ENCODE measurements around the gene VASP. TPM values are rescaled to one million over a fixed set of nuclear protein-coding genes. Genes with fewer than 3 reads are reported as not detected.

The VASP gene
- total RNA-seq, 1 experiment from 2014 or later: 144 TPM

DNA sequence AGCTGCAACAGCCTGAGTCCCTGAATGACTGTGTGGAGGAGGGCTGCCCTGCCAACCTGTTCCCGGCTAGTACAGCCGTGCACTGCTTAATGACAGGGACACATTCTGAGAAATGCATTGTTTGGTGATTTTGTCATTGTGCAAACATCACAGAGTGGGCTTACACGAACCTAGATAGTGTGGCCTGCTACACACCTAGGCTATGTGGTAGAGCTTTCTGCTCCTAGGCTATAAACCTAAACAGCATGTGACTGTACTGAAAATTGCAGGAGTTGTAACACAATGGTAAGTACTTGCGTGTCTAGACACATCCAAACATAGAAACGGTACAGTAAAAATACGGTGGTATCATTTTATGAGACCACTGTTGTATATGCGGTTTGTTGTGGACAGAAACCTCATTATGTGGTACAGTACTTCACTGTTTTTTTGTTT is 35.0 kb downstream of the VASP start:
- H3K4me1 Mint-ChIP-seq: peaks cover 3% of the 10 kb centered on the region; the same call in 1 of the 2 replicates
- CTCF ChIA-PET: interaction anchor here (0.7 to 3.7 kb wide), 3 partner anchors 16 to 103 kb away, joined by 3 to 34 read pairs (median 4); no protein-coding TSS in a partner anchor
- ATAC-seq: no peak
- H3K4me3 Mint-ChIP-seq: no peak overlapping the region
- POLR2A ChIA-PET: no interaction called here
- no peak overlapping the region for H3K27ac Mint-ChIP-seq
- H3K27me3 Mint-ChIP-seq (ENCODE audit: low read depth): peaks cover 7% of the 10 kb centered on the region
- DNase-seq (ENCODE audit: low spot score): no peak
- TF ChIP-seq, protein P1, sequence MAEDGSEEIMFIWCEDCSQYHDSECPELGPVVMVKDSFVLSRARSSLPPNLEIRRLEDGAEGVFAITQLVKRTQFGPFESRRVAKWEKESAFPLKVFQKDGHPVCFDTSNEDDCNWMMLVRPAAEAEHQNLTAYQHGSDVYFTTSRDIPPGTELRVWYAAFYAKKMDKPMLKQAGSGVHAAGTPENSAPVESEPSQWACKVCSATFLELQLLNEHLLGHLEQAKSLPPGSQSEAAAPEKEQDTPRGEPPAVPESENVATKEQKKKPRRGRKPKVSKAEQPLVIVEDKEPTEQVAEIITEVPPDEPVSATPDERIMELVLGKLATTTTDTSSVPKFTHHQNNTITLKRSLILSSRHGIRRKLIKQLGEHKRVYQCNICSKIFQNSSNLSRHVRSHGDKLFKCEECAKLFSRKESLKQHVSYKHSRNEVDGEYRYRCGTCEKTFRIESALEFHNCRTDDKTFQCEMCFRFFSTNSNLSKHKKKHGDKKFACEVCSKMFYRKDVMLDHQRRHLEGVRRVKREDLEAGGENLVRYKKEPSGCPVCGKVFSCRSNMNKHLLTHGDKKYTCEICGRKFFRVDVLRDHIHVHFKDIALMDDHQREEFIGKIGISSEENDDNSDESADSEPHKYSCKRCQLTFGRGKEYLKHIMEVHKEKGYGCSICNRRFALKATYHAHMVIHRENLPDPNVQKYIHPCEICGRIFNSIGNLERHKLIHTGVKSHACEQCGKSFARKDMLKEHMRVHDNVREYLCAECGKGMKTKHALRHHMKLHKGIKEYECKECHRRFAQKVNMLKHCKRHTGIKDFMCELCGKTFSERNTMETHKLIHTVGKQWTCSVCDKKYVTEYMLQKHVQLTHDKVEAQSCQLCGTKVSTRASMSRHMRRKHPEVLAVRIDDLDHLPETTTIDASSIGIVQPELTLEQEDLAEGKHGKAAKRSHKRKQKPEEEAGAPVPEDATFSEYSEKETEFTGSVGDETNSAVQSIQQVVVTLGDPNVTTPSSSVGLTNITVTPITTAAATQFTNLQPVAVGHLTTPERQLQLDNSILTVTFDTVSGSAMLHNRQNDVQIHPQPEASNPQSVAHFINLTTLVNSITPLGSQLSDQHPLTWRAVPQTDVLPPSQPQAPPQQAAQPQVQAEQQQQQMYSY (CRISPR knock-in tag; IDR thresholded peaks at IDR 0.05): no peak
- TF ChIP-seq, protein P2, sequence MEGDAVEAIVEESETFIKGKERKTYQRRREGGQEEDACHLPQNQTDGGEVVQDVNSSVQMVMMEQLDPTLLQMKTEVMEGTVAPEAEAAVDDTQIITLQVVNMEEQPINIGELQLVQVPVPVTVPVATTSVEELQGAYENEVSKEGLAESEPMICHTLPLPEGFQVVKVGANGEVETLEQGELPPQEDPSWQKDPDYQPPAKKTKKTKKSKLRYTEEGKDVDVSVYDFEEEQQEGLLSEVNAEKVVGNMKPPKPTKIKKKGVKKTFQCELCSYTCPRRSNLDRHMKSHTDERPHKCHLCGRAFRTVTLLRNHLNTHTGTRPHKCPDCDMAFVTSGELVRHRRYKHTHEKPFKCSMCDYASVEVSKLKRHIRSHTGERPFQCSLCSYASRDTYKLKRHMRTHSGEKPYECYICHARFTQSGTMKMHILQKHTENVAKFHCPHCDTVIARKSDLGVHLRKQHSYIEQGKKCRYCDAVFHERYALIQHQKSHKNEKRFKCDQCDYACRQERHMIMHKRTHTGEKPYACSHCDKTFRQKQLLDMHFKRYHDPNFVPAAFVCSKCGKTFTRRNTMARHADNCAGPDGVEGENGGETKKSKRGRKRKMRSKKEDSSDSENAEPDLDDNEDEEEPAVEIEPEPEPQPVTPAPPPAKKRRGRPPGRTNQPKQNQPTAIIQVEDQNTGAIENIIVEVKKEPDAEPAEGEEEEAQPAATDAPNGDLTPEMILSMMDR (IDR thresholded peaks at IDR 0.05): no peak
- TF ChIP-seq ELF4 (CRISPR knock-in tag; IDR thresholded peaks at IDR 0.05; ENCODE audit: low read depth): no peak
- TF ChIP-seq, protein P3, sequence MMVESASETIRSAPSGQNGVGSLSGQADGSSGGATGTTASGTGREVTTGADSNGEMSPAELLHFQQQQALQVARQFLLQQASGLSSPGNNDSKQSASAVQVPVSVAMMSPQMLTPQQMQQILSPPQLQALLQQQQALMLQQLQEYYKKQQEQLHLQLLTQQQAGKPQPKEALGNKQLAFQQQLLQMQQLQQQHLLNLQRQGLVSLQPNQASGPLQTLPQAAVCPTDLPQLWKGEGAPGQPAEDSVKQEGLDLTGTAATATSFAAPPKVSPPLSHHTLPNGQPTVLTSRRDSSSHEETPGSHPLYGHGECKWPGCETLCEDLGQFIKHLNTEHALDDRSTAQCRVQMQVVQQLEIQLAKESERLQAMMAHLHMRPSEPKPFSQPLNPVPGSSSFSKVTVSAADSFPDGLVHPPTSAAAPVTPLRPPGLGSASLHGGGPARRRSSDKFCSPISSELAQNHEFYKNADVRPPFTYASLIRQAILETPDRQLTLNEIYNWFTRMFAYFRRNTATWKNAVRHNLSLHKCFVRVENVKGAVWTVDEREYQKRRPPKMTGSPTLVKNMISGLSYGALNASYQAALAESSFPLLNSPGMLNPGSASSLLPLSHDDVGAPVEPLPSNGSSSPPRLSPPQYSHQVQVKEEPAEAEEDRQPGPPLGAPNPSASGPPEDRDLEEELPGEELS (CRISPR knock-in tag; IDR thresholded peaks at IDR 0.05): no peak
- TF ChIP-seq JUN (CRISPR knock-in tag; IDR thresholded peaks at IDR 0.05): no peak
- TF ChIP-seq ZNF121 (CRISPR knock-in tag; IDR thresholded peaks at IDR 0.05): no peak
- TF ChIP-seq SOX15 (CRISPR knock-in tag; IDR thresholded peaks at IDR 0.05): no peak
- TF ChIP-seq, protein P4, sequence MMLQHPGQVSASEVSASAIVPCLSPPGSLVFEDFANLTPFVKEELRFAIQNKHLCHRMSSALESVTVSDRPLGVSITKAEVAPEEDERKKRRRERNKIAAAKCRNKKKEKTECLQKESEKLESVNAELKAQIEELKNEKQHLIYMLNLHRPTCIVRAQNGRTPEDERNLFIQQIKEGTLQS (CRISPR knock-in tag; conservative IDR thresholded peaks at IDR 0.05): no peak
- peaks cover 4% of the 10 kb centered on the region for H3K9me3 Mint-ChIP-seq
- no peaks in the 10 kb centered on the region for H3K36me3 Mint-ChIP-seq

DNA sequence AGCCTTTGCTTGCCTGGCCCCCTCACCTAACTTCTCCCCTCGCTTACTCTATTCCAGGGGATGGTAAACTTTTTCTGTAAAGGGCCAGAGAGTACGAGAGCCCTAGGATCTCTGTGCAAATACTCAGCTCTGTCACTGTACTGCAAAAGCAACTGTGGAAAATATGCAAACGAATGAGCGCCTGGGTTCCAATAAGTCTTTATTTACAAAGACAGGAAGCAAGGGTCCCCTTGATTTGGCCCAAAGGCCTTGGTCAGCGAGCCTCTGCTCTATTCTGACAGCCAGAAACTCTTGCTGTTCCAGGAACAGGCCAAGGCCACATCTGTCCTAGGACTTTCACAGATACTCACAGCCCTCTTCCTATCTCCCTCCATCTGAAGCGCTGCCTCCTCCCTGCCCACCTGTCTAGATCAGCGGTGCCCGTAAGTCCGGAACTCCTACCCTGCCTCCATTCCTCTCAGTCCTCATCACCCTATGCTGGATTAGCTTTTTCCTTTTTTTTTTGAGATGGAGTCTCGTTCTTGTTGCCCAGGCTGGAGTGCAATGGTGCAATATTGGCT is 40.0 kb downstream of the VASP start:
- Mint-ChIP-seq H3K27ac (no peak overlapping the region), H3K4me3 (no peak overlapping the region), H3K27me3 (ENCODE audit: low read depth) (no peaks in the 10 kb centered on the region), H3K4me1 (peaks cover 17% of the 10 kb centered on the region), H3K9me3 (no peaks in the 10 kb centered on the region; the same call in 1 of the 2 replicates), H3K36me3 (no peaks in the 10 kb centered on the region)
- POLR2A ChIA-PET: no interaction called here
- ATAC-seq (no peak), DNase-seq (ENCODE audit: low spot score) (no peak)
- CTCF ChIA-PET: interaction anchor here (1.0 to 3.8 kb wide), 4 partner anchors 11 to 108 kb away, joined by 3 to 24 read pairs (median 5); no protein-coding TSS in a partner anchor
- TF ChIP-seq, protein P5, sequence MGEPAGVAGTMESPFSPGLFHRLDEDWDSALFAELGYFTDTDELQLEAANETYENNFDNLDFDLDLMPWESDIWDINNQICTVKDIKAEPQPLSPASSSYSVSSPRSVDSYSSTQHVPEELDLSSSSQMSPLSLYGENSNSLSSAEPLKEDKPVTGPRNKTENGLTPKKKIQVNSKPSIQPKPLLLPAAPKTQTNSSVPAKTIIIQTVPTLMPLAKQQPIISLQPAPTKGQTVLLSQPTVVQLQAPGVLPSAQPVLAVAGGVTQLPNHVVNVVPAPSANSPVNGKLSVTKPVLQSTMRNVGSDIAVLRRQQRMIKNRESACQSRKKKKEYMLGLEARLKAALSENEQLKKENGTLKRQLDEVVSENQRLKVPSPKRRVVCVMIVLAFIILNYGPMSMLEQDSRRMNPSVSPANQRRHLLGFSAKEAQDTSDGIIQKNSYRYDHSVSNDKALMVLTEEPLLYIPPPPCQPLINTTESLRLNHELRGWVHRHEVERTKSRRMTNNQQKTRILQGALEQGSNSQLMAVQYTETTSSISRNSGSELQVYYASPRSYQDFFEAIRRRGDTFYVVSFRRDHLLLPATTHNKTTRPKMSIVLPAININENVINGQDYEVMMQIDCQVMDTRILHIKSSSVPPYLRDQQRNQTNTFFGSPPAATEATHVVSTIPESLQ (CRISPR knock-in tag; IDR thresholded peaks at IDR 0.05): no peak
- TF ChIP-seq, protein P3 (CRISPR knock-in tag; IDR thresholded peaks at IDR 0.05): no peak
- no peak for TF ChIP-seq ZNF416 (CRISPR knock-in tag; IDR thresholded peaks at IDR 0.05)
- no peak for TF ChIP-seq ELF4 (CRISPR knock-in tag; IDR thresholded peaks at IDR 0.05; ENCODE audit: low read depth)
- TF ChIP-seq ESRRA (CRISPR knock-in tag; IDR thresholded peaks at IDR 0.05; ENCODE audit: borderline replicate concordance): no peak
- no peak for TF ChIP-seq GABPB1 (CRISPR knock-in tag; IDR thresholded peaks at IDR 0.05)
- TF ChIP-seq, protein P6, sequence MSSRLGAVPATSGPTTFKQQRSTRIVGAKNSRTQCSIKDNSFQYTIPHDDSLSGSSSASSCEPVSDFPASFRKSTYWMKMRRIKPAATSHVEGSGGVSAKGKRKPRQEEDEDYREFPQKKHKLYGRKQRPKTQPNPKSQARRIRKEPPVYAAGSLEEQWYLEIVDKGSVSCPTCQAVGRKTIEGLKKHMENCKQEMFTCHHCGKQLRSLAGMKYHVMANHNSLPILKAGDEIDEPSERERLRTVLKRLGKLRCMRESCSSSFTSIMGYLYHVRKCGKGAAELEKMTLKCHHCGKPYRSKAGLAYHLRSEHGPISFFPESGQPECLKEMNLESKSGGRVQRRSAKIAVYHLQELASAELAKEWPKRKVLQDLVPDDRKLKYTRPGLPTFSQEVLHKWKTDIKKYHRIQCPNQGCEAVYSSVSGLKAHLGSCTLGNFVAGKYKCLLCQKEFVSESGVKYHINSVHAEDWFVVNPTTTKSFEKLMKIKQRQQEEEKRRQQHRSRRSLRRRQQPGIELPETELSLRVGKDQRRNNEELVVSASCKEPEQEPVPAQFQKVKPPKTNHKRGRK (CRISPR knock-in tag; IDR thresholded peaks at IDR 0.05; ENCODE audit: borderline replicate concordance): no peak
- TF ChIP-seq TP53 (CRISPR knock-in tag; IDR thresholded peaks at IDR 0.05): no peak
- TF ChIP-seq, protein P7, sequence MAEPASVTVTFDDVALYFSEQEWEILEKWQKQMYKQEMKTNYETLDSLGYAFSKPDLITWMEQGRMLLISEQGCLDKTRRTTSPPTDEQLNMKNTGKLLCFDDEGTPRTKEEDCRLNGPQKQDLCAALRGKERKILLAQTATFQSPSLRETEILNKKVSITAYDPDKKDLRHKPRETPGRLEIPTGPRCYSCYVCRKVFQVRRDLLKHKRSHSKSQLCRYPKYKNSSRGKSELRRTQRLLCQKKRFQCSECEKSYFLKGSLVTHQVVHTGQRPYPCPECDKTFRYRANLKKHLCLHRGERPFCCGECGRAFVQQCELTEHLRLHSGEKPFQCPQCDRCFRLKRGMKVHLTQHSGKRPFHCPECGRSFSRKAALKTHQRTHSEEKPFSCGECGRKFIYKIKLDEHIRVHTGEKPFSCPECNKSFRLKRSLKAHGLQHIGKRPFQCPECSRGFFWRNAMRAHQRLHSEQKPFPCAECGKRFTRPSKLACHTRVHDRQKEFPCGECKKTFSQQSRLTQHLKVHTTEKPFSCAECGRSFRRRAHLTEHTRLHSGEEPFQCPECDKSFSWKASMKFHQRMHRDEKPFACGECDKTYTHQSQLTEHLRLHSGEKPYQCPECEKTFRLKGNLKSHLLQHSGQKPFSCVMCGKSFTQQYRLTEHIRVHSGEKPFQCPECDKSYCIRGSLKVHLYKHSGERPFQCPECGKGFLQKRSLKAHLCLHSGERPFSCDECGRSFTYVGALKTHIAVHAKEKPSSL (CRISPR knock-in tag; conservative IDR thresholded peaks at IDR 0.05): no peak
- no peak for TF ChIP-seq JUN (CRISPR knock-in tag; IDR thresholded peaks at IDR 0.05)

All from WTC11 (cell line).